Activated naive CD8-positive, alpha-beta T cell treated with anti-CD3 and anti-CD28 coated beads, Interleukin-2, amount 50 U/mL, for 16 hours (primary cell): ENCODE results near the gene PGM5.
"Not testable (repeated sequence)": the region's sequence is repeated elsewhere in the genome, so short reads cannot be mapped to it uniquely, and the experiment has no call there.

Source experiments
- DNase-seq: peaks from one replicate; pipeline ENCODE4 v3.0.0-alpha.2; 2020; ENCODE audit warnings: low read depth, low spot score

The PGM5 gene

DNA sequence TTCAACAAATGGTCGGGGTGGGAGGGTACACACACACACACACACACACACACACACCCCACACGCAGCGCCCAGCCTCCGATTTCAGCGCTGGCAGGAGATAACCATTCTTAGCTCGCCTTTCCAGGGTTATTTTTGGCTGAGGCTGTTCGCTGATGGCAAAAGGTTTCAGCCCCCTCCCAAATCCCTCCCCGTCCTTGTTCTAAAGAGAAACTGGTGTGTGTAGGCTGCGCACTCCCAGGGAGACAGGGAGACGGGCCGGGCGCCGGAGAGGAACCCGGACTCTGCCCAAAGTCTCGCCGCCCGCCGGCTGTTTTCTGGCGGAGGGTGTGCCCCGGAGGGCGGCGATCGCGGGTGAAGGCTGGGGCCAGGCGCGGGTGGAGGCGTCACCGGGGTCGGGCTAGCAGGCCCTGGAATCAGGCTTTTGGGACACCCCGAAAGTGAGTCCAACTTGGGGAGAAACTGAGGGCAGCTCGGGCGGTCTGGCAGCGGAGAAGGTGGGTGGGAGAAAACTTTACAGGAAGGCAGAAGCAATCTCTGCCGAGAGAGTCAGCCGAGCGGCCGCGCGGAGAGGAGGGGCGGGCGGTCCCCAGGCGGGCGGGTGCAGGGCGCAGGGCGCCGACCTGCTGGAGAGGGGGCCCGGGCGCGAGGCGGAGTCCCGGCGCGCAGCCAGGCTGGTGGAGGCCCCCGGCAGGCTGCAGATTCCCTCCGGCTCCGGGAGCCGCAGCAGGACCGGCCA is at the start of gene PGM5:
Gene PGM5, plus strand, starts transcription at position 232 of the 739 bp plus-strand sequence. CDS start 517 bp downstream, outside the sequence.
- DNase-seq, result not testable (repeated sequence)

DNA sequence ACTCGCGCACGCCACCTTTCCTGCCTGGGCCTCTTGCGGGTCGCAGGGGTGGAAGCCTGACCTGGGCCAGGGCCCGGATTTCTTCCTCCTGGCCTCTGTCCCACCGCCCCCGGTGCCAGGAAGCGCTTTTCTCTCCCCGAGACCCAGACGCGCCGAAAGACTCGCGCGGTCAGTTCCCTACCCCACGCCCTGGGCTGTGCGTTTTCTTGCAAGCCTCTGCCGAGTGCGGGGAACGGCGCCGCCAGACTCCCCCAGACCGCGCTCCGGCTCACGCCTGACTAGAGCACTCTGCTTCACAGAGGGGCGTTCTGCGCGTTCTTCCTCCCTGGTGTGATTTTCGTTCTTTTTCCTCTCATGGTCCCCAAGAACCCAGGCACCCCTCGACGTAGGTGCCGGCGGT is 49.3 kb upstream of the PGM5 start:
- not testable (repeated sequence) for DNase-seq

DNA sequence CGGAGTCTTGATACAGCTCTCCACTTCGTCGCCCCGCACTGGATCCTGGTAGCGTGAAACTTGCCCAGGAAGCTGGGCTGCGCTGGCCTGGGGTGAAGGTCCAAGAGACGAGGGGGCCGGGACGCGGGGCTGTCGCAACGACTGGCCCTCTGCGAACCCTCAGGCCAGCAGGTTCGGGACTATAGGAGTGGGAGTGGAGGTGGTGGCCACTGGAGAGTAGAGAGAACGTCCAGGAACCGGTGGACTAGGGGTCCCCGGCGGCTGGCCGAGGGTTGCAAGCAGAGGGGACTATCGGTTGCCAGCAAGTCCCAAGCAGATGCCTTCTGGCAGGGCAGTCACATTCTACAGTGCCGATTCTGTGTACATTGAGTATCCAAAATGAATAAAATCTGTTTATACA is 48.8 kb upstream of the PGM5 start:
- not testable (repeated sequence) for DNase-seq

DNA sequence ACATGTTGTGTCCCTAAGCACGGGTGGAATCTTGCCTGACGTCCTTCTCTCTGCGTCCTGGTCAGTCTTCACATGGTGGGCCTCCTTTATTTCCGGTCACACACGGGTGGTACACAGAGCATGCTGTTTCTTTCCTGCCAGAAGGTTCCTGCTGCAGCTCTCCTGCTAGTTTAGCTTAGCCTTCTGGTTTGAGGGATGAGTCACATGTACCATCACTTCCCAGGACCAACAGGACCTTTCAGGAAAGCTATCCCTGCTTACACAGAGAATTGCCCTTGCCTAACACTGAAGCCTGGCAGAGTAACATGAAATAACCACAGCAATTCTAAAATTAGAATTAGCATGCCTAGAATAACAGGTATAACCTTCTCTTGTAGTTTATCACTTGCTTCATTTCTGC is 45.2 kb upstream of the PGM5 start:
- DNase-seq, result not testable (repeated sequence)

DNA sequence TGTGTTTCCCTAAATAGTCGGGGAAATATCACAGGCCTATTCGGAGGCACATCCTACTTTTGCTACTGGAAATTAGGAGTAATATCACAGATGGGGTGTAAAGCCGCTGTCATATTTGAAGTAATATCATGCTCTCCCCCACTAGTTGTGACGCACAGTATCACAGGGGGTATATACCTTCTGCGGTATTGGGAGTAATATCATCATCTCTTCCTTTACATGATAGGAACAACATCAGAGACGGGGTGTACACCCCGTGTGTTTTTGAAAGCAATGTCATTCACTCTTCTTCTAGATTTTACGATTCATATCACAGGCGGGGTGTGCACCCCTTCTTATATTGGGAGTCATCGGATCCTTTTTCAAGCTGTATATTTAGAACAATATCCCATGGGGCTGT is 38.2 kb upstream of the PGM5 start:
- not testable (repeated sequence) for DNase-seq

DNA sequence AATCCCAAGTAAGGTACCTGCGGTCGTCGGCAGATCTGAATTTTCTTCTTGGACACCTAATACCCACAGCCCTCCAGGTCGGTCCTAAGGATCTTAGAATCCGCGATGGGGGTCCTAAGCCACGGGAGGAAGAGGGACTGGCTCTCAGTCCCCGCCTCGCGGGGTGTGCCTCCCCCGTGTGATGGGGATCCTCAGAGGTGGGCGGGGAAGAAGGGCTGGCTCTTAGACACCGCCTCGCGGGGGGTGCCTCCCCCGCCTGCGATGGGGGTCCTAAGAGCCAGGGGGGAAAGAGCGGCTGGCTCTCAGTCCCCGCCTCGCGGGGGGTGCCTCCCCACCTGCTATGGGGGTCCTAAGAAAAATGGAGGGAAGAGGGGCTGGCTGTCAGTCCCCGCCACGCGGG is 32.7 kb upstream of the PGM5 start:
- not testable (repeated sequence) for DNase-seq

DNA sequence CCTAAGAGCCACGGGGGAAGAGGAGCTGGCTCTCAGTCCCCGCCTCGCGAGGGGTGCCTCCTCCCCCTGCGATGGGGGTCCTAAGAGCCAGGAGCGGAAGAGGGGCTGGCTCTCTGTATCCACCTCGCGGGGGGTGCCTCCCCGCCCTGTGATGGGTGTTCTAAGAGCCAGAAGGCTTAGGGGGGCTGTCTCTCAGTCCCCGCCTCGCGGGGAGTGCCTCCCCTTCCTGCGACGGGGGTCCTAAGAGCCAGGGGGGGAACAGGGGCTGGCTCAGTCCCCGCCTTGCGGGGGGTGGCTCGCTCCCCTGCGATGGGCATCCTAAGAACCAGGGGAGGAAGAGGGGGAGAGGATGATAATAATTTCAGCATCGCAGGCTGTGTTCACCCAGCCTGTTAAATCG is 31.9 kb upstream of the PGM5 start:
- not testable (repeated sequence) for DNase-seq

DNA sequence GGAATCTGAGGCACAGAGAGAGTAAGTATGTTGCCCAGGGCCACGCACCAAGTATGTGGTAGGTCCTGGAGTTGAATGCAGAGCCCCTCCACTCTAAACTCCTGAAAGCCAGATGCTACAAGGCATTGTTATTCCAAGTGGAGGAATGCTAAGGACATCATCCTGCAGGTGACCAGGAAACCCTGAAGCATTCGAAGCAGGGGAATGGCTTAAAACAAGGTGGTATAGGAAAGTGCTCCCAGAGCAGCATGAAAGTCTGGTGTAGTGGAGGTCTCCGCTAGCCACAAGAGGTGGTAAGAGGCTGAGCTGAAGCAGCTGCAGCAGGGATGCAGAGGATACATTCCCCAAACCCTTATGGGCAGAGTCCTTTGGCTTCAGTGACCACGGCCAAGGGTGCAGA is 27.3 kb upstream of the PGM5 start:
- DNase-seq, result not testable (repeated sequence)

DNA sequence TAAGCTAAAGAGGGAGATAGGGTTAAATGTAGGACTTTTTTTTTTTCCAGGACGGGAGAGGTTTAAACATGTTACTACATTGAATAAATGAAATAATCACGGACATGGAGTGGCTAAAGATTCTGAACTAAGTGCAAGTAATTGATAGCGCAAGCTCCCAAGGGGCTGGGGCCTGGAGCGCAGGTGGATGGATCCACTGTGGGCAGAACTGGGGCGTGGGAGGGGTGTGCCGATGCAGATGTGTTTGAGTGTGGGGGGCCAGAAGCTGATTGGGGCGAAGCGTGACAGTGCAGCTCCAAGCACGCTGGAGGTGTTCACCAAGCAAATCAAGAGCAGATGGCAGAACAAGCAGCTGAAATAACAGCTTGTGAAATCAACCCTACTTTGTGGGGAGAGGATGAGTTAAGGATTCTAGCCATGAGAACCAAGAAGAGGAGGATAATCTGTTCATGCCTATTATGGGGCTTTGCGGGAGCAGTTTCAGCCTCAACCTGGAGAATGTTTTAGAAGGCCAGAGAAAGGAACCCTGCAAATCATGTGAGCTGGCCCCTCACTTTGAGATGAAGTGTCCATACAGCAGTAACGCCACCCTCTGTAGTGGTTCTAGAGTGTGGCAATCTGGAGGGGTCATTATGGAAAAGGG is 25.8 kb upstream of the PGM5 start:
- DNase-seq, result not testable (repeated sequence)

DNA sequence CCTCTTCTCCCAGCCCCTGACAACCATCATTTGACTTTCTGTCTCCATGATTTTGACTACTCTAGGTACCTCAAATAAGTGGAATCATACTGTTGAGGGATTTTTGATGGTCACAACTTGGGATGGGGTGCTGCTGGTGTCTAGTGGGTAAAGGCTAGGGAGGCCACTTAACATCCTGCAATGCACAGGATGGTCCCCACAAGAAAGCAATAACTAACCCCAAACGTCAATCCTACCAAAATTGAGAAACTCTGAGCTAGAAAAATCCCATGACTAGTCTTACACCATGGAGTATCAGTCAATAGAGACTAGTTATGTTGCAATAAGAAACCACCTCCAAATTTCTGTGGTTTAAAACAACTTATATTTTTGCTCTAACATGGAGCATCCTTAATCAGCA is 24.3 kb upstream of the PGM5 start:
- not testable (repeated sequence) for DNase-seq

DNA sequence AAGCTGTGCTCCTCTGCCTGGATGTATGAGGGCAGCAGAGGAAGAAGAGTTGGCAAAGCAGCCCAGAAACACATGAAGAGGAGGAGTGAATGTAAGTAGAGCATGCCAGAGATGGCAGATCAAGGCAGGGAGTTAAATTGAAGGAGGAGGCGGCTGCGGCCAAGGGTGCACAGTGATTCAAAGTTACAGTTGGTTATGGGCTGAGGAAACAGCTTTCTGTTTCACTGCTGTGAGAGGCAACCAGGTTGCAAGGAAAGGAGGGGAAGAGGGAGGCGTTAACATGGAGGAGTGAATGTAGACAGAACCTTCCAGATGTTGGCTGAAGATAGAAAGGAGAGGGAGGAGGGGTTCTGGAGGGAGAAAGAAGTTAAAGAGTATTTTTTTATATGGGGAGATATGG is 20.5 kb upstream of the PGM5 start:
- not testable (repeated sequence) for DNase-seq

DNA sequence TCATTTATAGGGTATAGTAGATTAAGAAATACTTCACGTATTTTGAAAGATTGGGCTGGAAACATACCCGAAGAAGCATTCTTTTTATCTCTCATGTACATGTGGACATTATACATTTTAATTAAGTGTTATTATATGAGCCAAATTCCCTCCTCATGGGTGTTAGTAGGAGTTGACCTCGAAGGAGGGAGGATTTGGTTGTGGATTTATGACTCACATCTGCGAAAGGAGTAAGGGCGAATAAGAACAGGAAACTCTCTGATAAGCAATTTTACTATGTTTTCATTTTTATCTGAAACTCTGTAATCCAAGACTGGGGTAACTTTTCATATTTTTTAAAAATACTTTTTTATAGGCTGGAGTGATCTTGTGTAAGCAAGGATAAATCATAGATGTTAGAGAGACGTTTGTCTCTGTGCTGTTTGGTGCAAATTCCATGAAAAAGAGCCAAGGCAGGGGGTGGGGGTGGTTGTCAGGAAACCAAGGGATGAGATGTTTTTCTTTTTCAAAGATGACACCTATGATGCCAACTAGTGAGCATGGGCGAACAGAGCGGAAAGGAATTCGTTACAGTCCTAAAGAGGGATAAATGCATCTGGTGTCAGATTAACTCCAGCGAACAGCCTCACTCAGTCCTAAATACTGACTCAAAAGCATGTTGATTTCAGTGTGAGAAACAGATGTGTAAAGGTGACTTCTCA is 19.6 kb upstream of the PGM5 start:
- DNase-seq, result not testable (repeated sequence)

DNA sequence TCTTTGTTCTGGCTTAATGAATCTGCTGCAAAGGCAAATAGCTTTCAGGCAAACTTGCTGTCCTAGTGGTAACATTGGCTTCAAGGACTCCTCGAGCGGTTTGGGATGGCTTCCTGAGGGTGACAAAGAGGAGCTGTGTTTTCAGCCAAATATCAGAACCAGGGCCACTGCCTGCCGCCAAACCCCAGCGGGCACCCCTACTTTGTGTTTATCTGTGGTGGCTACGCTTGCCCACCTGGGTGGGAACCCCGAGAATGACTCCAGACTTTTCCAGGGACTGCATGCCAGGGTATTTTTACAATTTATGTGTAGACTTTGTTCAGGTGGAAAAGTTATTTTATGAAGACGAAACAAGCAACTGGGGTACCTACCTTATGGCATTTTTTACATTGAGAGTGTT is 18.4 kb upstream of the PGM5 start:
- DNase-seq, result not testable (repeated sequence)

DNA sequence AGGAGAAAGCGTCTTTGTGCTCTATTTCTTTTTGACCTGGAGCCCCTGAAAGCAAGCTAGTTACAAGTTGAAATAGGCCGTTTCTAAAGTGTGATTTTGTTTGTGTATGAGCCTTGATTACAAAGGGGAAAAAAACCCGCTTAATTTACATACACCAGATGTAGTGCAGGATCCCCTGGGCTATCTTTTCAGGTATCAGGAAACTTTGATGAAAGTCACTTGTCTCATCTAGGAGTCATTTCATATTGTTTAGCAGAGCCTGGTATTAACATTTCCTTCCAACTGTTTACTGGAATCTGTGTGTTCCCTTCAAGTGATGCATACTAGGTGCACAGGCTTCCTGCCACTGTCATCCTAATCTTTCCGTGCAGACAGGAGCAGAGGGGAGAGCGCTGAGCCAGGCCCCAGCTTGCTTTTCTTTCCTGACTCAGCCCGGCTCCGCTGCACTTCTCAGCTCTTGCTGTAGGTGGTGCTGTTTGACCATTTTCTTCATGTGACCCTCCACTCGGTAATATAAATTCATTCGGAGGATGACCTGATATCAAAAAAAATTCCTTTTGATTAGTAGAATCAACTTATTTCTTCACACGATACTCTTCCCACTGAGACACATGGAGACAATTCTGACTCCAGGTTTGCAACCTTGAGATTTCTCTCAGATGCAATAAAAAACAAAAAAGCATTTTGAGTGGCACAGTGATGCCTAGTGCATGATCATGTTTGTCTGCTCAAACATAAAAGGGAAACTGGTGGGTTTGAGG is 14.0 kb upstream of the PGM5 start:
- not testable (repeated sequence) for DNase-seq

DNA sequence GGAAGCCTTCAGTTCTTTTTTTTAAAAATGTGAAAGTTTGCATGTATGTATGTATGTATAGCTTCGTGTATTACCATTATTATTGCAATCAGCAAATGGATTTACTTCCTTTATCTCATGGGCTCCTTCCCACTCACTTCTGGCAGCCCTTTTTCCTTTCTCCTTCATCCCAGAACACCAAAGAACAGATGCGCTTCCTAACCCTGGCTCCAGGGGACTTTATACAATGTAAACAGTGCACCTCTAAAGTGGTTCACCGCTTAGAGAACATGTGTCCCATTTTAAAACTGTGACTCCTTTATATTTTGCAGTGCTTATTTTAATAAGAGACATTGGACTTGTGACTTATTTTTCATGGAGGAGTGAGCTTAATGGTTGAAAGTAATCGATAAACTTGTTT is 13.2 kb upstream of the PGM5 start:
- DNase-seq, result not testable (repeated sequence)

DNA sequence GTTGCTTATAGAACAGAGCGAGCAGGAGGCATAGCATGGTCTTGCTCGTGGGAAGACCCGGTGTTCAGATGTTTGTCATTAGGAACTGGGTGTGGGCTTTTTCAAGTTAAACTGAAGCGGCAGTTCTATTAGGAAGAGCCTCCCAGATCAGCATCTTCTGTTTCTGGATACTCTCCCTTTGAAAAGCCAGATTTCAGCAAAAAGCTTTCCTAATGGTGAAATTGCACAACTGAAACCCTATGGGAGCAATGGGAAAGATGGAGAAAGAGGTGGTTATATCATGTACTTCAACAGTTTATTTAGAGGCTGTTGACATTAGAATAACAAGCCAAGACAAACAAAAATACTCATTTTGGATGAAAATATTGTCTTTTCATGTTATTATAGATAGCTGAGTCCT is 12.4 kb upstream of the PGM5 start:
- DNase-seq, result not testable (repeated sequence)

DNA sequence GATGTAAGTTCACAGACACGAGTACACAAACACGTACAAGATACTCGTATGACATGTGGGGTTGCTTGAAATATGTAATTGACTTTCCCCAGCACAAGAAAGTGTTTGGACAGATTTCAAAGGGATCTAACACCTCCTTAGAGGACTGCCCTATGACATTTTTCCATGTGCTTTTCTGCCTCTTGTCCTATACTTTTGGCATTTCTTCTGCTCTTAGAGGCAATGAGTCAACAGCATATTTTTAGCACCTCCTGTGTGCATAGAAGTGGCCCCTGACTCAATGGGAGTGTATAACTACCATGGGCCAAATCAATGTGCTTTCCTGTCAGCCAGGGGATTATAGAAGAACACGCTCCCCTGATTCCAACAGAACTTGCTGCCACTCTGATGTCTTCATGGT is 4.7 kb upstream of the PGM5 start:
- DNase-seq, result not testable (repeated sequence)

DNA sequence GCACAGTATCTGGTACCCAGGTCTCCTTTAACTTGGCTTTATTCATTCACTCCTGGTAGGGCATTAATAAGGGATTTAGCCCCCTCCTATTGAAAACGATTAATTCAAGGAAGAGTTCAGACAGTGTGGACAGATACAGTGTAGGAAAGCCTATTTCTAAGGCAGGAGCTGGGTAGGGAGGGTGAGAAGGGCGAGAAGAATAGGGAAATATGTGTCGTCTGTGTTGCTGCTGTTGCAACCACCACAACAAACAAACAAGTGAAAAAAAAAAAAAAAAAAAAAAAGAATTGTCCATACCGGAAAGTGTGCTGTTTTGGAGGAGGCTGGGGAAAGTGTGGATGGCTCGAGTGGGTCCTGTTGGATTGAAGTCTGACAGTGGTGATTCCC is 425 bp upstream of the PGM5 start:
- not testable (repeated sequence) for DNase-seq

DNA sequence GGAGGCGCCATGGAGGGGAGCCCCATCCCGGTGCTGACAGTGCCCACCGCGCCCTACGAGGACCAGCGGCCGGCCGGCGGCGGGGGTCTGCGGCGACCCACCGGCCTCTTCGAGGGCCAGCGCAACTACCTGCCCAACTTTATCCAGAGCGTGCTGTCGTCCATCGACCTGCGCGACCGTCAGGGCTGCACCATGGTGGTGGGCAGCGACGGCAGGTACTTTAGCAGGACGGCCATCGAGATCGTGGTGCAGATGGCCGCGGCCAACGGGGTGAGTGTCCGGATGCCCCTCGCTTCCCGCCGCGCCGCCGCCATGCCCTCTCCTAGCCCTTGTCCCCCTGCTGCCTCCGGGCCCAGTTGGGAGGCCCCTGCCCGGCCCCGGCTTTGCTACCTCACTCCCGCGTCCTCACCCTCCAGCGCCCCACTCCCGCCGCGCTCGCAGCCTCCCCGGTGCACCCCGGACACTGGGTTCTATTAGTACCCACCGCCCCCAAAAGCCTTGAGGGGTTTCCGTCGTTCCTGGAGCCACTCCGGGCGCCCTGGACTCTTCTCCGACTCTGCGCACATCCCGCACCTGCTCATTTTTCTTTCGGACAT is 806 bp downstream of the PGM5 start:
- not testable (repeated sequence) for DNase-seq

DNA sequence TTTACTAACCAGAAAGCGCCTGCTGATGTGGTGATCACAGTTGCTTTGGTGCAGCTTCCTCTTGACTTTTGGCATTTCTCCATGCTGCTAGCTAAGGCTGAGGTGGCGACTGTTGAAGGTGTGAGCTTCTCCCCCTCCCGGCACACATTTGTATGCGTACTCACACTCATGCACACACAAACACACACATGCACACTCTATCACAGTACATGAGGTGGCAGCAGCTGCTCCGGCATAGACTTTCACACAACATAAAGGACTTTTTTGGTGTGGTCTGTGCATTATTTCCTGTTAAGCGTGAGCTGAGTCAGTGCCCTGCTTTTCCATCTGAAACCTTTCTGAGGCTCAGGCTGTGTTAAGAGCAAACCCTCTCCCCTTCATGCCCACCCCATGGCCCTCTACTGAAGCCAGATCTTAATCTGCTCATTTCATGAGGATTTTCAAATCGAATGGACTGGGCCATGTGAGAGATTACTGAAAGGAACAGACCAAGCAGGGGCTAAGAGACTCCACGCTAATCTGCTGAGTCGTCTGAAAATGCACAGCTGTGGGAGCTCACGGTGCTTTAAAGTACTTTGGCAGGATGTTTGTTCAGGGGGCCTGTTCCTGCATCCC is 10.6 kb downstream of the PGM5 start:
- not testable (repeated sequence) for DNase-seq

DNA sequence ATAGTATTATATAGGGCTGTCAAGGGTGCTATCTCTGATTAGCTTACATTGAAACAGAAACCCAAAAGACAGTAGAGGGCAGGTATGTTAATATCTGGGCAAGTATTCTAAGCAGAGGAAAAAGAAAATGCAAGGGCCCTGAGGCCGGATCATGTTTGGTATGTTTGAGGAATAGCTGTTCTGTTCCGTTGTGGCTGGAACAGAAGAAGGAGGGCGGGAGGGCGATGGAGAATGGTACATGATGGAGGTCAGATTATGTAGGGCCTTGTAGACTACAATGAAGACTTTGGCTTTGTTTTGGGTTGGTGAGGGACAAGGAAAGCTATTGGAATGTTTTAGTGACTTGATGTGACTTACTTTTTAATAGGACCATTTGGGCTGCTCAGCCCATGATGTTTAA is 19.4 kb downstream of the PGM5 start:
- not testable (repeated sequence) for DNase-seq
